Measurements from ENCODE around the gene DDX41. TPM values are rescaled to one million over a fixed set of nuclear protein-coding genes. Genes with fewer than 3 reads are reported as not detected.

DDX41 gene
- total and polyA plus RNA-seq, 2 donors (not counting 1 experiment from before 2014, with no cell fraction given), result 110 to 168 TPM

DNA sequence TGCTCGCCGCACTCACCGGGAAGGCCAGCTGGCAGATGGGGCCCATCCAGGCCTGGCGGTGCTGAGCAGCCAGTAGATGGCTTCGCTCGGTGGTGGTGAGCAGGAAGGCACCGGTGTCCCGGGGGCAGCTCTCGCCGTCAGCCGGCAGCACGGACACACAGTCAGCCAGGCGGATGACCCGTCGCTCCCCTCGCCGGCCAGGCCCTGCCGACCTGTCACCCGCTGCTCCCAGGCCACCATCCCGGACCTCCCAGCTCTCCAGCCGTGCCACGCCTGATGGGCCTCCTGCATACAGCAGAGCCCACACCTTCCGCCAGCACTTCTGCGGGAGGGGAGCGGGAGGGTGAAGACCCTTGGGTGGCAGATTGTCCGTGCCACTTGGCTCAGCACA, 8.5 kb downstream of the DDX41 start:
- DNase-seq (peak; percentile 53), ATAC-seq (ENCODE audit: low read depth) (no peak)
- Histone ChIP-seq H3K4me3 (ENCODE audit: control extremely low read depth in 1 of 5, extremely low read depth in 1 of 5, insufficient read depth in 1 of 5, low read depth in 2 of 5, low read length in 4 of 5) (peak overlapping the region; percentile 57 to 95 (median 75)), H3K27me3 (replicated peaks in 1 of 4; ENCODE audit: control extremely low read depth in 1 of 4, control insufficient read depth in 3 of 4, insufficient read depth in 4 of 4, low read length in 3 of 4) (no peaks in the 10 kb centered on the region), H4K20me1 (ENCODE audit: control insufficient read depth, insufficient read depth, low read length, poor library complexity, severe bottlenecking) (peaks cover 26% of the 10 kb centered on the region), H3K79me2 (ENCODE audit: control insufficient read depth, insufficient read depth, low read length) (peaks cover 42% of the 10 kb centered on the region), H3K9me3 (ENCODE audit: control extremely low read depth in 1 of 3, control insufficient read depth in 2 of 3, insufficient read depth in 1 of 3, low read length in 2 of 3) (no peaks in the 10 kb centered on the region), H3K4me2 (replicated peaks; ENCODE audit: low read depth, low read length, poor library complexity, severe bottlenecking) (peak overlapping the region; percentile 97), H3K36me3 (replicated peaks in 1 of 2; ENCODE audit: control extremely low read depth in 1 of 2, control insufficient read depth in 1 of 2, extremely low read depth in 1 of 2, insufficient read depth in 2 of 2, low read length in 1 of 2) (peaks cover 0 to 55% of the 10 kb centered on the region in 2 experiments), H3K4me1 (ENCODE audit: control insufficient read depth in 2 of 2, insufficient read depth in 2 of 2, low read length in 2 of 2) (peaks cover 38 to 56% of the 10 kb centered on the region in 2 donors), H3K27ac (ENCODE audit: low read length in 2 of 2) (peak overlapping the region; percentile 91 to 96), H3K9ac (ENCODE audit: low read length) (peak overlapping the region; percentile 86), H2AFZ (ENCODE audit: insufficient read depth, low read depth, low read length, poor library complexity, severe bottlenecking) (peak overlapping the region; percentile 64)
- H3K9me3 Mint-ChIP-seq (ENCODE audit: insufficient read depth), result no peaks in the 10 kb centered on the region
- H3K27ac Mint-ChIP-seq, result peak overlapping the region; percentile 85
- peak overlapping the region; percentile 94 for H3K4me3 Mint-ChIP-seq
- WGBS (ENCODE audit: insufficient coverage), result 10% methylated on average over 26 of the region's 26 CpGs
- TF ChIP-seq, protein P1, sequence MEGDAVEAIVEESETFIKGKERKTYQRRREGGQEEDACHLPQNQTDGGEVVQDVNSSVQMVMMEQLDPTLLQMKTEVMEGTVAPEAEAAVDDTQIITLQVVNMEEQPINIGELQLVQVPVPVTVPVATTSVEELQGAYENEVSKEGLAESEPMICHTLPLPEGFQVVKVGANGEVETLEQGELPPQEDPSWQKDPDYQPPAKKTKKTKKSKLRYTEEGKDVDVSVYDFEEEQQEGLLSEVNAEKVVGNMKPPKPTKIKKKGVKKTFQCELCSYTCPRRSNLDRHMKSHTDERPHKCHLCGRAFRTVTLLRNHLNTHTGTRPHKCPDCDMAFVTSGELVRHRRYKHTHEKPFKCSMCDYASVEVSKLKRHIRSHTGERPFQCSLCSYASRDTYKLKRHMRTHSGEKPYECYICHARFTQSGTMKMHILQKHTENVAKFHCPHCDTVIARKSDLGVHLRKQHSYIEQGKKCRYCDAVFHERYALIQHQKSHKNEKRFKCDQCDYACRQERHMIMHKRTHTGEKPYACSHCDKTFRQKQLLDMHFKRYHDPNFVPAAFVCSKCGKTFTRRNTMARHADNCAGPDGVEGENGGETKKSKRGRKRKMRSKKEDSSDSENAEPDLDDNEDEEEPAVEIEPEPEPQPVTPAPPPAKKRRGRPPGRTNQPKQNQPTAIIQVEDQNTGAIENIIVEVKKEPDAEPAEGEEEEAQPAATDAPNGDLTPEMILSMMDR (IDR thresholded peaks at IDR 0.05), result no peak
- no peak for TF ChIP-seq EZH2 (IDR thresholded peaks at IDR 0.05; ENCODE audit: borderline replicate concordance, insufficient read depth, low read depth, low read length, poor library complexity, severe bottlenecking)
- ChIA-PET CTCF (interaction anchor here (0.7 to 5.5 kb wide), 12 partner anchors 8 to 118 kb away, joined by 3 to 70 read pairs (median 4); partner anchors contain the start of genes DDX41 and PDLIM7), POLR2A (interaction anchor here (0.7 to 4.1 kb wide), 5 partner anchors 11 to 105 kb away, joined by 3 to 19 read pairs (median 6); partner anchors contain the start of genes GRK6 and PDLIM7)
- peaks cover 55% of the 10 kb centered on the region for H3K4me1 Mint-ChIP-seq
- intact Hi-C loops (cut with micrococcal nuclease), result loop anchor here (1.0 to 5.0 kb wide), 2 partner anchors 8 to 206 kb away; partner anchors contain the start of genes DDX41, PRELID1 and RAB24
- no peaks in the 10 kb centered on the region for H3K27me3 Mint-ChIP-seq

DNA sequence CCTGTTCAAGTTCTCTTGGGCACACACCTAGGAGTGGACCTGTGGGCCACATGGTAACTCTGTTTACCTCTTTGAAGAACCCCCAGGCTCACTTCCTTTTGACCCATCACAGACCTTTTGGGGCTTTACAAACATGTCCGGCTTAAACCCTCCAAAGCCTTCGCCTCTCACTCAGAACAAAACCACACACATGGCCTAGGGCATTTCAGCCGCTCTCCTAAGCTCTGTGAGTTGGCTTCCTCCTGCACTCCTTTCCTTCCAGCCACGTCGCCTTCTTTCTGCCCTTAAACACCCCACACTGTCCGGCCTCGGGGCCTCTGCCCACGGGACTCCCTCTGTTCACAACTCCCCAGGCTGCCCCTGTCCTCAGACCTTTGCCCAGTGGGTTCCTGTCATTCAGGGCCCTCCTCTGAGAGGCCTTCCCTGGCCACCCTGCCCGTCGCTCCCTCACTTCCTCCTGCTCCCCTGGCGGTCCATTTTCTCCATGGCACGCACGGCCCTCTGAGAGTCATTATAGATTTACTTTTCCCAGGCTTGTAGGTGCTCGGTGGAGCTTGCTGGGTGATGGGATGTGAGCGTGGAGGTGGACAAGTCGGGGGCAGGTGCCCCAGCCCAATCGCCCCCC, 9.1 kb downstream of the DDX41 start:
- H2AFZ ChIP-seq (ENCODE audit: insufficient read depth, low read depth, low read length, poor library complexity, severe bottlenecking), result peak overlapping the region; percentile 64
- POLR2A ChIA-PET, result interaction anchor here (0.7 to 4.1 kb wide), 6 partner anchors 9 to 104 kb away, joined by 3 to 14 read pairs (median 4); partner anchors contain the start of genes GRK6 and PDLIM7
- peaks cover 31% of the 10 kb centered on the region for H4K20me1 ChIP-seq (ENCODE audit: control insufficient read depth, insufficient read depth, low read length, poor library complexity, severe bottlenecking)
- H3K4me3 Mint-ChIP-seq, result peak overlapping the region; percentile 94
- peak overlapping the region in 4 of 5 experiments; percentile 72 to 95 (median 76) for H3K4me3 ChIP-seq (ENCODE audit: control extremely low read depth in 1 of 5, extremely low read depth in 1 of 5, insufficient read depth in 1 of 5, low read depth in 2 of 5, low read length in 4 of 5)
- H3K27me3 ChIP-seq (replicated peaks in 1 of 4; ENCODE audit: control extremely low read depth in 1 of 4, control insufficient read depth in 3 of 4, insufficient read depth in 4 of 4, low read length in 3 of 4), result no peaks in the 10 kb centered on the region
- peaks cover 0 to 55% of the 10 kb centered on the region in 2 experiments for H3K36me3 ChIP-seq (replicated peaks in 1 of 2; ENCODE audit: control extremely low read depth in 1 of 2, control insufficient read depth in 1 of 2, extremely low read depth in 1 of 2, insufficient read depth in 2 of 2, low read length in 1 of 2)
- no peaks in the 10 kb centered on the region for H3K27me3 Mint-ChIP-seq
- intact Hi-C loops (cut with micrococcal nuclease), result loop anchor here (1.0 to 5.0 kb wide), 2 partner anchors 9 to 205 kb away; partner anchors contain the start of genes DDX41, PRELID1 and RAB24
- peak overlapping the region; percentile 86 for H3K9ac ChIP-seq (ENCODE audit: low read length)
- H3K4me2 ChIP-seq (replicated peaks; ENCODE audit: low read depth, low read length, poor library complexity, severe bottlenecking), result peak overlapping the region; percentile 97
- 14% methylated on average over 12 of the region's 17 CpGs for WGBS (ENCODE audit: insufficient coverage)
- no peaks in the 10 kb centered on the region for H3K9me3 ChIP-seq (ENCODE audit: control extremely low read depth in 1 of 3, control insufficient read depth in 2 of 3, insufficient read depth in 1 of 3, low read length in 2 of 3)
- peaks cover 39% of the 10 kb centered on the region for H3K79me2 ChIP-seq (ENCODE audit: control insufficient read depth, insufficient read depth, low read length)
- H3K27ac ChIP-seq (ENCODE audit: low read length in 2 of 2), result peak overlapping the region; percentile 91 to 96
- CTCF ChIA-PET, result interaction anchor here (0.7 to 5.5 kb wide), 11 partner anchors 8 to 118 kb away, joined by 3 to 70 read pairs (median 4); partner anchors contain the start of genes DDX41 and PDLIM7
- peaks cover 43 to 62% of the 10 kb centered on the region in 2 donors for H3K4me1 ChIP-seq (ENCODE audit: control insufficient read depth in 2 of 2, insufficient read depth in 2 of 2, low read length in 2 of 2)
- TF ChIP-seq EZH2 (IDR thresholded peaks at IDR 0.05; ENCODE audit: borderline replicate concordance, insufficient read depth, low read depth, low read length, poor library complexity, severe bottlenecking), result no peak
- TF ChIP-seq, protein P1 (IDR thresholded peaks at IDR 0.05), result no peak
- ATAC-seq (ENCODE audit: low read depth) (no peak), DNase-seq (peak; percentile 61)
- peaks cover 60% of the 10 kb centered on the region for H3K4me1 Mint-ChIP-seq
- H3K27ac Mint-ChIP-seq, result peak overlapping the region; percentile 85
- no peaks in the 10 kb centered on the region for H3K9me3 Mint-ChIP-seq (ENCODE audit: insufficient read depth)

All from B cell (primary cell).